B cell (primary cell): ENCODE measurements around the gene PTPRG. TPM values are rescaled to one million over a fixed set of nuclear protein-coding genes. Genes with fewer than 3 reads are reported as not detected.

Experiments used
- ATAC-seq: fragments of 200-7000 bp; cut with Tn5 transposase; one replicate; pipeline ENCODE4 v1.10.0; 2021; ENCODE audit warnings: low read depth, mild to moderate bottlenecking, moderate number of reproducible peaks, moderate library complexity
- CTCF ChIA-PET: fragments of 350-600 bp; sonication (Branson Sonifier 250); formaldehyde crosslinking; loops from one replicate; lab custom pipeline; 2021; ENCODE audit warnings: antibody characterized with exemption, inconsistent platforms; lab: Charles Lee
- POLR2A ChIA-PET: fragments of 350-600 bp; sonication (Branson Sonifier 250); formaldehyde crosslinking; loops from one replicate; lab custom pipeline; 2021; ENCODE audit warnings: antibody characterized with exemption; lab: Charles Lee
- DNase-seq: peaks from one replicate; pipeline ENCODE4 v3.0.0; 2013
- H2AFZ ChIP-seq: 2 replicates; pipeline ENCODE4 v1.6.1; 2012; ENCODE audit warnings: mild to moderate bottlenecking, low read depth, low read length; ENCODE audit not compliant: insufficient read depth, poor library complexity, severe bottlenecking
- H3K27ac ChIP-seq, 2 donors: 1 replicate in 1 of 2; 2 replicates in 1 of 2; pipeline ENCODE4 v1.5.1; 2012 to 2013; ENCODE audit warnings: low read length in 2 of 2, mild to moderate bottlenecking in 2 of 2, moderate library complexity in 1 of 2
- H3K27me3 ChIP-seq, 4 experiments: fragments of 200-600 bp in 1 of 4; sonication (generic) in 1 of 4; replicated peaks in 1 of 4; 1 replicate in 2 of 4; 2 replicates in 2 of 4; pipeline versions ENCODE4 v1.6.1 to v1.7.0; 2013 to 2016; ENCODE audit warnings: low read length in 3 of 4, mild to moderate bottlenecking in 2 of 4, mixed read lengths in 1 of 4, moderate library complexity in 1 of 4; ENCODE audit not compliant: insufficient read depth in 4 of 4, control insufficient read depth in 3 of 4; ENCODE audit errors: control extremely low read depth in 1 of 4
- H3K36me3 ChIP-seq, 2 experiments: replicated peaks in 1 of 2; 1 replicate in 1 of 2; 2 replicates in 1 of 2; pipeline versions ENCODE4 v1.6.1 to v1.7.1; 2013; ENCODE audit warnings: low read length in 1 of 2; ENCODE audit not compliant: insufficient read depth in 2 of 2, control insufficient read depth in 1 of 2; ENCODE audit errors: control extremely low read depth in 1 of 2, extremely low read depth in 1 of 2
- H3K4me1 ChIP-seq, 2 donors: fragments of 200-600 bp in 1 of 2; sonication (generic) in 1 of 2; 1 replicate in 1 of 2; 2 replicates in 1 of 2; pipeline versions ENCODE4 v1.5.1 to v1.6.1; 2013 to 2017; ENCODE audit warnings: low read length in 2 of 2; ENCODE audit not compliant: control insufficient read depth in 2 of 2, insufficient read depth in 2 of 2
- H3K4me2 ChIP-seq: replicated peaks from 2 replicates; pipeline ENCODE3; 2012; ENCODE audit warnings: mild to moderate bottlenecking, low read depth, low read length; ENCODE audit not compliant: poor library complexity, severe bottlenecking
- H3K4me3 ChIP-seq, 5 experiments: fragments of 200-600 bp in 1 of 5; sonication (generic) in 1 of 5; 1 replicate in 3 of 5; 2 replicates in 2 of 5; pipeline versions ENCODE4 v1.5.1 to v1.7.0; 2011 to 2016; ENCODE audit warnings: low read length in 4 of 5, mild to moderate bottlenecking in 4 of 5, low read depth in 2 of 5, control low read depth in 1 of 5, moderate library complexity in 1 of 5; ENCODE audit not compliant: insufficient read depth in 1 of 5; ENCODE audit errors: control extremely low read depth in 1 of 5, extremely low read depth in 1 of 5
- H3K79me2 ChIP-seq: fragments of 200-600 bp; sonication (generic); one replicate; pipeline ENCODE4 v1.6.0; 2016; ENCODE audit warnings: low read length; ENCODE audit not compliant: control insufficient read depth, insufficient read depth
- H3K9ac ChIP-seq: fragments of 200-600 bp; sonication (generic); 2 replicates; pipeline ENCODE4 v1.6.1; 2017; ENCODE audit warnings: mild to moderate bottlenecking, low read length, moderate library complexity
- H3K9me3 ChIP-seq, 3 donors: one replicate each; pipeline versions ENCODE4 v1.6.1 to v1.7.1; 2013; ENCODE audit warnings: low read length in 2 of 3; ENCODE audit not compliant: control insufficient read depth in 2 of 3, insufficient read depth in 1 of 3; ENCODE audit errors: control extremely low read depth in 1 of 3
- H4K20me1 ChIP-seq: 2 replicates; pipeline ENCODE4 v1.6.0; 2012; ENCODE audit warnings: mild to moderate bottlenecking, low read length; ENCODE audit not compliant: insufficient read depth, control insufficient read depth, poor library complexity, severe bottlenecking
- H3K27ac Mint-ChIP-seq: one replicate; pipeline ENCODE4 v1.8.0; 2021; ENCODE audit warnings: mixed read lengths
- H3K27me3 Mint-ChIP-seq: one replicate; pipeline ENCODE4 v1.8.0; 2021; ENCODE audit warnings: mixed read lengths
- H3K4me1 Mint-ChIP-seq: one replicate; pipeline ENCODE4 v1.8.0; 2021; ENCODE audit warnings: mixed read lengths
- H3K4me3 Mint-ChIP-seq: one replicate; pipeline ENCODE4 v1.8.0; 2021; ENCODE audit warnings: mixed read lengths
- H3K9me3 Mint-ChIP-seq: one replicate; pipeline ENCODE4 v1.8.0; 2022; ENCODE audit warnings: mixed read lengths; ENCODE audit not compliant: insufficient read depth
- EZH2 ChIP-seq: IDR thresholded peaks from 2 replicates; pipeline ENCODE4 v1.6.1; 2012; ENCODE audit warnings: borderline replicate concordance, low read depth, mild to moderate bottlenecking, moderate library complexity, low read length; ENCODE audit not compliant: insufficient read depth, poor library complexity, severe bottlenecking
- WGBS: methylation state at CpG from one replicate; pipeline ENCODE4 v1.1.5; 2013; ENCODE audit warnings: missing lambda C conversion rate; ENCODE audit not compliant: insufficient coverage; 5-methylcytosine and 5-hydroxymethylcytosine counted together
- intact Hi-C: fragments of 100-400 bp; cut with micrococcal nuclease; formaldehyde crosslinking; loops from one replicate; pipeline ENCODE4 v1.10.0; 2022
- polyA plus RNA-seq: library from polyadenylated mRNA; depleted of rRNA; stranded (reverse); fragments of >200 nt; gene quantifications from 2 replicates; pipeline ENCODE4 v1.2.3, GENCODE V29; 2012
- total RNA-seq, 2 donors: library from RNA; stranded (reverse); fragments of 120-200 nt in 1 of 2; gene quantifications; 1 replicate in 1 of 2; 2 replicates in 1 of 2; pipeline versions ENCODE4 v1.2.3 to v1.2.4, GENCODE V29; 2013 to 2022
- TF ChIP-seq, protein P1 (sequence below): fragments of 200-600 bp; IDR thresholded peaks from one replicate; pipeline ENCODE4 v1.8.0; 2022; ENCODE audit warnings: antibody characterized with exemption, mild to moderate bottlenecking

Gene PTPRG
- total and polyA plus RNA-seq, 2 donors (not counting 1 experiment from before 2014, with no cell fraction given), result 0.12 to 1.3 TPM

DNA sequence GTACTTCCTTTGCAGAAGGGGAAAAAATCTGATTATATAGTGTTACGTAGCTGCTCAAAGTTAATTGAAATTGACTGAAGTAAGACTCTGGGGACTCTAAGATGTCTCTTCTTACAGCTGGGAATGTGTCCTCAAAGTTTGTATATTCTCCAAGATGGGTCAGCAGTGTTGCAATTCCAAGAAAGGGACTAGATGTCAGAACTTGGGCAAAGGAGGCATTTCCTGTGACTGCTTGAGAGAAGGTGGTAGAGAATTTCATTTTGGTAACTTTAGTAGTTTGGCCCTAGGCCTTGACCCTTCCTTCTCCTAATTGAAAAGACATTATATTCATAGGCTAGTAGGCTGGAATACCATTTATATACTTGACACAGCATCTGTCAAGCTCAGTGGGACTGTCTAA lies 33.9 kb downstream of the PTPRG start:
- POLR2A ChIA-PET, result no interaction called here
- H3K9me3 ChIP-seq, result no peaks in the 10 kb centered on the region
- Mint-ChIP-seq H3K9me3 (no peaks in the 10 kb centered on the region), H3K4me1 (no peaks in the 10 kb centered on the region), H3K27ac (no peak overlapping the region), H3K4me3 (no peak overlapping the region), H3K27me3 (peaks cover 11% of the 10 kb centered on the region)
- H3K36me3 ChIP-seq, result no peaks in the 10 kb centered on the region
- H4K20me1 ChIP-seq, result no peaks in the 10 kb centered on the region
- no peaks in the 10 kb centered on the region for H3K79me2 ChIP-seq
- 0% methylated on average over 1 of the region's 1 CpG for WGBS
- CTCF ChIA-PET, result no interaction called here
- no peaks in the 10 kb centered on the region for H3K4me1 ChIP-seq
- H3K27ac ChIP-seq, result no peak overlapping the region
- no peak overlapping the region for H3K9ac ChIP-seq
- no peak overlapping the region for H2AFZ ChIP-seq
- H3K27me3 ChIP-seq, result no peaks in the 10 kb centered on the region
- DNase-seq, result no peak
- no peak overlapping the region for H3K4me3 ChIP-seq
- intact Hi-C loops, result no loop called here
- no peak for ATAC-seq
- H3K4me2 ChIP-seq, result no peak overlapping the region
- TF ChIP-seq, protein P1, sequence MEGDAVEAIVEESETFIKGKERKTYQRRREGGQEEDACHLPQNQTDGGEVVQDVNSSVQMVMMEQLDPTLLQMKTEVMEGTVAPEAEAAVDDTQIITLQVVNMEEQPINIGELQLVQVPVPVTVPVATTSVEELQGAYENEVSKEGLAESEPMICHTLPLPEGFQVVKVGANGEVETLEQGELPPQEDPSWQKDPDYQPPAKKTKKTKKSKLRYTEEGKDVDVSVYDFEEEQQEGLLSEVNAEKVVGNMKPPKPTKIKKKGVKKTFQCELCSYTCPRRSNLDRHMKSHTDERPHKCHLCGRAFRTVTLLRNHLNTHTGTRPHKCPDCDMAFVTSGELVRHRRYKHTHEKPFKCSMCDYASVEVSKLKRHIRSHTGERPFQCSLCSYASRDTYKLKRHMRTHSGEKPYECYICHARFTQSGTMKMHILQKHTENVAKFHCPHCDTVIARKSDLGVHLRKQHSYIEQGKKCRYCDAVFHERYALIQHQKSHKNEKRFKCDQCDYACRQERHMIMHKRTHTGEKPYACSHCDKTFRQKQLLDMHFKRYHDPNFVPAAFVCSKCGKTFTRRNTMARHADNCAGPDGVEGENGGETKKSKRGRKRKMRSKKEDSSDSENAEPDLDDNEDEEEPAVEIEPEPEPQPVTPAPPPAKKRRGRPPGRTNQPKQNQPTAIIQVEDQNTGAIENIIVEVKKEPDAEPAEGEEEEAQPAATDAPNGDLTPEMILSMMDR, result no peak
- TF ChIP-seq EZH2, result no peak

DNA sequence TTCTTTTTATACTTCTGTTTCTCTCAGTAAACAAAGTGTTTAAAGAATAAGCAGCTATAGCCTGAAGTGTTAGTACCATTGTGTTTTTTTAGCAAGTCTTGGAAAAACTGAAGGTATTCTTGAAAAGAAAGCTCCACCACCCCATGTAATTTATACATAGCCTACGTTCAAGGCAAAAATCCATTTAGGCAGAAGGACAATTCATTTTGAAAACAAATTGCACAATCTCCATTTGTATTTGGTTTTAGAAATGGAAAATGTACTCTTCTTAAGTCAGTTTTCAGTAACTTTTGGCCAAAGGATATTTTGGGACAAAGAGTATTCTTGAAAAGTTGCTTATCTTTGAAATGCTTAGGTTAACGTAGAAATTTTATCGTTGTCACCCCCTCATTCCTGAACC lies 34.5 kb downstream of the PTPRG start:
- Mint-ChIP-seq H3K9me3 (no peaks in the 10 kb centered on the region), H3K27ac (no peak overlapping the region), H3K27me3 (peaks cover 11% of the 10 kb centered on the region), H3K4me1 (no peaks in the 10 kb centered on the region), H3K4me3 (no peak overlapping the region)
- TF ChIP-seq EZH2, result no peak
- TF ChIP-seq, protein P1, result no peak
- H2AFZ ChIP-seq, result no peak overlapping the region
- POLR2A ChIA-PET, result no interaction called here
- no peak overlapping the region for H3K4me3 ChIP-seq
- H3K4me1 ChIP-seq, result no peaks in the 10 kb centered on the region
- intact Hi-C loops, result no loop called here
- ATAC-seq (no peak), DNase-seq (no peak)
- no peaks in the 10 kb centered on the region for H3K27me3 ChIP-seq
- no peak overlapping the region for H3K27ac ChIP-seq
- no peak overlapping the region for H3K9ac ChIP-seq
- no peaks in the 10 kb centered on the region for H3K79me2 ChIP-seq
- H3K9me3 ChIP-seq, result no peaks in the 10 kb centered on the region
- CTCF ChIA-PET, result no interaction called here
- H3K4me2 ChIP-seq, result no peak overlapping the region
- no CpG with 5 or more reads among the region's 3 CpGs for WGBS
- H4K20me1 ChIP-seq, result no peaks in the 10 kb centered on the region
- no peaks in the 10 kb centered on the region for H3K36me3 ChIP-seq
